SH-SY5Y (cell line): ENCODE data around the gene ROBO1.

Experiments used
- GATA2 ChIP-seq: IDR thresholded peaks from 2 replicates; pipeline ENCODE4 v1.6.1; 2011; ENCODE audit warnings: mild to moderate bottlenecking, low read depth, low read length
- GATA3 ChIP-seq: IDR thresholded peaks from 2 replicates; pipeline ENCODE4 v1.6.1; 2011; ENCODE audit warnings: low read depth, mild to moderate bottlenecking, low read length, moderate library complexity

GRCh38 chr3:78906930-78907329, 860.9 kb downstream of the ROBO1 start:
- TF ChIP-seq GATA3 (no peak), GATA2 (no peak)
